H1 (cell line): ENCODE measurements around the gene PKD1L1. TPM values are rescaled to one million over a fixed set of nuclear protein-coding genes. Genes with fewer than 3 reads are reported as not detected.

Experiments
- CTCF ChIA-PET: fragments of 300-600 bp; sonication (Branson Sonifier 250); formaldehyde crosslinking; loops from one replicate; lab custom pipeline; 2021; ENCODE audit not compliant: partially characterized antibody; lab: Charles Lee
- POLR2A ChIA-PET: fragments of 300-600 bp; sonication (Branson Sonifier 250); formaldehyde crosslinking; loops from one replicate; lab custom pipeline; 2021; ENCODE audit warnings: inconsistent platforms; ENCODE audit not compliant: partially characterized antibody; lab: Charles Lee
- DNase-seq, 2 experiments: peaks; one replicate each; pipeline versions ENCODE4 v3.0.0 to v3.0.0-alpha.2; 2010 to 2022; ENCODE audit warnings: low spot score in 2 of 2, low read depth in 1 of 2, mixed read lengths in 1 of 2
- FAIRE-seq: peaks from 2 replicates; lab custom pipeline; 2011; peaks lifted over from hg19 to GRCh38; lab: Jason Lieb, UNC
- H2AFZ ChIP-seq: 2 replicates; pipeline ENCODE4 v1.8.1; 2012; ENCODE audit warnings: low read length, inconsistent platforms
- H2AK5ac ChIP-seq: 2 replicates; pipeline ENCODE4 v1.6.1; 2013; ENCODE audit warnings: low read depth, low read length
- H2BK120ac ChIP-seq: replicated peaks from 2 replicates; pipeline ENCODE3; 2013; ENCODE audit warnings: low read depth, low read length, inconsistent platforms
- H2BK12ac ChIP-seq: 2 replicates; pipeline ENCODE4 v1.6.1; 2013; ENCODE audit warnings: low read depth, low read length
- H2BK15ac ChIP-seq: 2 replicates; pipeline ENCODE4 v1.6.1; 2013; ENCODE audit warnings: low read length
- H2BK20ac ChIP-seq: 2 replicates; pipeline ENCODE4 v1.6.1; 2013; ENCODE audit warnings: low read length
- H2BK5ac ChIP-seq: 2 replicates; pipeline ENCODE4 v1.6.1; 2013; ENCODE audit warnings: low read depth, low read length
- H3K14ac ChIP-seq: 2 replicates; pipeline ENCODE4 v1.6.1; 2013; ENCODE audit warnings: inconsistent platforms; ENCODE audit not compliant: insufficient read length
- H3K18ac ChIP-seq: 2 replicates; pipeline ENCODE4 v1.6.1; 2013; ENCODE audit warnings: low read length; ENCODE audit errors: extremely low read depth
- H3K23ac ChIP-seq: 2 replicates; pipeline ENCODE4 v1.6.1; 2013; ENCODE audit warnings: inconsistent platforms; ENCODE audit not compliant: insufficient read length
- H3K23me2 ChIP-seq: 2 replicates; pipeline ENCODE4 v1.6.1; 2013; ENCODE audit warnings: low read depth, low read length
- H3K27ac ChIP-seq: 2 replicates; pipeline ENCODE4 v1.6.1; 2011; ENCODE audit warnings: low read depth, low read length, inconsistent platforms
- H3K27me3 ChIP-seq, 4 experiments: replicated peaks in 1 of 4; 1 replicate in 1 of 4; 2 replicates in 3 of 4; pipeline versions ENCODE4 v1.6.1 to v1.8.1; 2011 to 2013; ENCODE audit warnings: low read length in 3 of 4, mild to moderate bottlenecking in 3 of 4, inconsistent platforms in 2 of 4, mixed read lengths in 2 of 4, moderate library complexity in 1 of 4; ENCODE audit not compliant: control insufficient read depth in 3 of 4, insufficient read depth in 3 of 4; ENCODE audit errors: extremely low read depth in 1 of 4
- H3K36me3 ChIP-seq, 4 experiments: 2 replicates each; pipeline versions ENCODE4 v1.6.1 to v1.8.1; 2011 to 2013; ENCODE audit warnings: mild to moderate bottlenecking in 4 of 4, low read length in 3 of 4, moderate library complexity in 2 of 4, control low read depth in 1 of 4, inconsistent platforms in 1 of 4; ENCODE audit not compliant: insufficient read depth in 4 of 4, control insufficient read depth in 2 of 4
- H3K4ac ChIP-seq: replicated peaks from 2 replicates; pipeline ENCODE3; 2013; ENCODE audit warnings: low read length, low read depth, mixed read lengths, inconsistent platforms; ENCODE audit not compliant: insufficient read length
- H3K4me1 ChIP-seq, 4 experiments: replicated peaks in 1 of 4; 1 replicate in 1 of 4; 2 replicates in 3 of 4; pipeline versions ENCODE4 v1.6.1 to v1.8.1; 2011 to 2013; ENCODE audit warnings: low read length in 3 of 4, inconsistent platforms in 2 of 4, mixed read lengths in 1 of 4; ENCODE audit not compliant: insufficient read depth in 4 of 4, control insufficient read depth in 3 of 4
- H3K4me2 ChIP-seq, 2 experiments: 2 replicates each; pipeline versions ENCODE4 v1.6.1 to v1.8.1; 2011 to 2013; ENCODE audit warnings: low read depth in 2 of 2, low read length in 2 of 2, control low read depth in 1 of 2, inconsistent platforms in 1 of 2, mild to moderate bottlenecking in 1 of 2; ENCODE audit not compliant: insufficient read depth in 1 of 2
- H3K4me3 ChIP-seq, 4 experiments: fragments of 200-600, 300-600 bp in 1 of 4; sonication (generic), shearing (Covaris generic), sonication (Bioruptor Twin) in 1 of 4; 2 replicates each; pipeline versions ENCODE4 v1.5.1 to v1.8.1; 2011 to 2016; ENCODE audit warnings: low read length in 4 of 4, low read depth in 3 of 4, control low read depth in 2 of 4, inconsistent platforms in 2 of 4, mild to moderate bottlenecking in 2 of 4, mixed read lengths in 1 of 4, moderate library complexity in 1 of 4; ENCODE audit not compliant: insufficient read depth in 2 of 4; ENCODE audit errors: extremely low read depth in 1 of 4
- H3K56ac ChIP-seq: replicated peaks from 2 replicates; pipeline ENCODE3; 2013; ENCODE audit warnings: low read depth, mild to moderate bottlenecking, mixed read lengths, low read length, inconsistent platforms; ENCODE audit not compliant: insufficient read length
- H3K79me1 ChIP-seq: 2 replicates; pipeline ENCODE4 v1.6.1; 2013; ENCODE audit warnings: low read depth, low read length, control low read depth
- H3K79me2 ChIP-seq, 2 experiments: 2 replicates each; pipeline versions ENCODE4 v1.6.1 to v1.8.1; 2012 to 2013; ENCODE audit warnings: low read length in 2 of 2, mild to moderate bottlenecking in 2 of 2, inconsistent platforms in 1 of 2; ENCODE audit not compliant: insufficient read depth in 2 of 2, control insufficient read depth in 1 of 2
- H3K9ac ChIP-seq, 4 experiments: replicated peaks in 1 of 4; 1 replicate in 1 of 4; 2 replicates in 3 of 4; pipeline versions ENCODE4 v1.6.1 to v1.8.1; 2011 to 2013; ENCODE audit warnings: low read depth in 3 of 4, low read length in 3 of 4, control low read depth in 2 of 4, mild to moderate bottlenecking in 2 of 4, moderate library complexity in 2 of 4, inconsistent platforms in 1 of 4; ENCODE audit errors: extremely low read depth in 1 of 4
- H3K9me3 ChIP-seq, 2 experiments: 2 replicates each; pipeline versions ENCODE4 v1.6.1 to v1.8.1; 2012 to 2013; ENCODE audit warnings: mild to moderate bottlenecking in 2 of 2, moderate library complexity in 2 of 2, control low read depth in 1 of 2, inconsistent platforms in 1 of 2, low read depth in 1 of 2, low read length in 1 of 2, mixed read lengths in 1 of 2; ENCODE audit not compliant: insufficient read depth in 2 of 2
- H4K20me1 ChIP-seq, 2 experiments: replicated peaks in 1 of 2; 2 replicates each; pipeline versions ENCODE3 to v1.8.1; 2011 to 2013; ENCODE audit warnings: inconsistent platforms in 2 of 2, low read length in 2 of 2, mild to moderate bottlenecking in 1 of 2; ENCODE audit not compliant: insufficient read depth in 2 of 2, control insufficient read depth in 1 of 2
- H4K5ac ChIP-seq: 2 replicates; pipeline ENCODE4 v1.6.1; 2013; ENCODE audit warnings: low read length, low read depth, mixed read lengths, inconsistent platforms; ENCODE audit not compliant: insufficient read length
- H4K8ac ChIP-seq: 2 replicates; pipeline ENCODE4 v1.8.0; 2013; ENCODE audit warnings: mild to moderate bottlenecking, moderate library complexity, low read length, inconsistent platforms; ENCODE audit not compliant: insufficient read depth; ENCODE audit errors: extremely low read depth
- H4K91ac ChIP-seq: replicated peaks from 2 replicates; pipeline ENCODE3; 2013; ENCODE audit warnings: low read length, mixed read lengths, inconsistent platforms; ENCODE audit not compliant: insufficient read length
- ASH2L ChIP-seq: fragments of 200-600, 300-600 bp; sonication (generic); IDR thresholded peaks from one replicate; pipeline ENCODE4 v1.7.1; 2017; ENCODE audit warnings: low read length
- BCL11A ChIP-seq, 2 experiments: IDR thresholded peaks; one replicate each; pipeline ENCODE4 v1.6.1; 2011; ENCODE audit warnings: low read depth in 2 of 2, low read length in 2 of 2, mild to moderate bottlenecking in 2 of 2
- BRCA1 ChIP-seq: IDR thresholded peaks from 2 replicates; pipeline ENCODE4 v1.6.1; 2012; ENCODE audit warnings: low read depth, low read length, improper control_type of control experiment
- CHD2 ChIP-seq: IDR thresholded peaks from 2 replicates; pipeline ENCODE4 v1.6.1; 2012; ENCODE audit warnings: low read length, improper control_type of control experiment
- E2F6 ChIP-seq: IDR thresholded peaks from 2 replicates; pipeline ENCODE4 v1.6.1; 2012; ENCODE audit warnings: inconsistent platforms
- FOSL1 ChIP-seq: IDR thresholded peaks from 2 replicates; pipeline ENCODE4 v1.6.1; 2011; ENCODE audit warnings: mild to moderate bottlenecking, low read depth, low read length, moderate library complexity; ENCODE audit not compliant: insufficient read depth
- HDAC6 ChIP-seq: IDR thresholded peaks from one replicate; pipeline ENCODE4 v1.7.1; 2012; ENCODE audit warnings: low read depth, mild to moderate bottlenecking, inconsistent platforms, low read length, moderate library complexity
- JUND ChIP-seq: IDR thresholded peaks from 2 replicates; pipeline ENCODE4 v1.6.1; 2011; ENCODE audit warnings: mild to moderate bottlenecking, improper control_type of control experiment, low read length
- NANOG ChIP-seq: IDR thresholded peaks from 2 replicates; pipeline ENCODE4 v1.6.1; 2011; ENCODE audit warnings: low read length, low read depth, mild to moderate bottlenecking, inconsistent platforms; ENCODE audit not compliant: insufficient read depth, poor library complexity, severe bottlenecking
- NRF1 ChIP-seq: IDR thresholded peaks from 2 replicates; pipeline ENCODE4 v1.6.1; 2011; ENCODE audit warnings: mild to moderate bottlenecking, low read depth, low read length, improper control_type of control experiment
- POLR2A ChIP-seq, 2 experiments: IDR thresholded peaks; 1 replicate in 1 of 2; 2 replicates in 1 of 2; pipeline ENCODE4 v1.6.1; 2011; ENCODE audit warnings: low read depth in 2 of 2, low read length in 2 of 2, mild to moderate bottlenecking in 2 of 2; ENCODE audit errors: control extremely low read depth in 1 of 2
- SIRT6 ChIP-seq: IDR thresholded peaks from one replicate; pipeline ENCODE4 v1.7.1; 2012; ENCODE audit warnings: low read length, inconsistent platforms
- SUZ12 ChIP-seq: fragments of 200-600 bp; sonication (generic); IDR thresholded peaks from 2 replicates; pipeline ENCODE4 v1.6.1; 2012; ENCODE audit warnings: mild to moderate bottlenecking, inconsistent platforms, low read length, moderate library complexity, mixed read lengths
- TAF7 ChIP-seq: optimal IDR thresholded peaks from 2 replicates; pipeline ENCODE3; 2011; ENCODE audit warnings: low read depth, mild to moderate bottlenecking, inconsistent platforms, low read length, moderate library complexity, borderline replicate concordance
- TBP ChIP-seq: IDR thresholded peaks from 2 replicates; pipeline ENCODE4 v1.6.1; 2011; ENCODE audit warnings: low read depth, low read length, improper control_type of control experiment
- TCF12 ChIP-seq: IDR thresholded peaks from 2 replicates; pipeline ENCODE4 v1.6.1; 2011; ENCODE audit warnings: low read depth, mild to moderate bottlenecking, low read length
- WGBS, 2 experiments: shearing (Covaris generic) in 1 of 2; methylation state at CpG; one replicate each; pipeline versions ENCODE4 v1.1.6 to v1.1.7; 2013 to 2015; ENCODE audit warnings: low lambda C conversion rate in 2 of 2, mixed read lengths in 2 of 2, inconsistent platforms in 1 of 2, low coverage in 1 of 2, missing lambda C conversion rate in 1 of 2; ENCODE audit not compliant: insufficient replicate concordance in 2 of 2, insufficient coverage in 1 of 2, insufficient read length in 1 of 2; ENCODE audit errors: extremely low coverage in 1 of 2, missing lambda C conversion rate in 1 of 2; 5-methylcytosine and 5-hydroxymethylcytosine counted together
- polyA plus RNA-seq, 7 experiments: library from polyadenylated mRNA; depleted of rRNA in 3 of 7; stranded (reverse) in 5 of 7; unstranded in 2 of 7; fragments of >200 nt in 5 of 7; fragments of 200-250 nt in 2 of 7; gene quantifications; 1 replicate in 5 of 7; 2 replicates in 1 of 7; 4 replicates in 1 of 7; pipeline versions ENCODE4 v1.2.1 to v1.2.3, GENCODE V29; 2011 to 2013; ENCODE audit warnings: missing spikeins in 2 of 7, mixed read lengths in 2 of 7
- total RNA-seq: library from RNA; stranded (reverse); fragmentation: NEBNext Ultra II Directional; extraction: Animal tissue kit (Norgen Biotek cat#: 25700); gene quantifications from 2 replicates; pipeline ENCODE4 v1.2.1, GENCODE V29; 2021

Gene PKD1L1
- total and polyA plus RNA-seq, 2 of the 8 experiments (the other 6 are each of a cell fraction or from before 2014, with no cell fraction given) = 0.22 to 0.35 TPM

DNA sequence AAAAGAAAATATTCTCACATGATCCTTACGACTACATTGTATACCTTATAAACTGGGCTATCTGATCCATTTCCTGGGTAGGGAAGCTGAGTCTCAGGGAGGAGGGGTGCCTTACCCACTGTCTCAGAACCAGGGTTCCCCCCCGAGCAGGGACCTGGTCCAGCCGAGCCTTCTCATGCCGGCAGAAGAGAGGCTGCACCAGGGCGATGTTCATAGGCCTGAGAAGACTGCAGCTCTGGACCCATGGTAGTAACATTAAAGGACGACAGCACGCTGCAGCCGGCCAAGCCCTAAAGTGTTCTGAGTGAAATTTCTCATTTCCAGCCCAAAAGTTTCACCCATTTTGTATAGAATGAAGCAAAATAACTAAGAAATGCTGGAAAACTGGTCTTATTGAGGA lies 203.4 kb downstream of the PKD1L1 start:
- ChIA-PET POLR2A (no interaction called here), CTCF (interaction anchor here (1.0 kb wide), 2 partner anchors 74 to 163 kb away, joined by 3 read pairs; no protein-coding TSS in a partner anchor)
- Histone ChIP-seq H3K79me1 (no peaks in the 10 kb centered on the region), H3K4me2 (no peak overlapping the region), H4K91ac (no peak overlapping the region), H3K79me2 (no peaks in the 10 kb centered on the region), H3K36me3 (no peaks in the 10 kb centered on the region), H3K18ac (no peak overlapping the region), H3K9ac (no peak overlapping the region), H2AK5ac (no peak overlapping the region), H2BK20ac (no peak overlapping the region), H4K5ac (no peak overlapping the region), H4K20me1 (no peaks in the 10 kb centered on the region), H3K4me1 (peaks cover 0 to 6% (median 3%) of the 10 kb centered on the region in 4 experiments; a peak in 5 of 7 replicates), H2BK5ac (no peak overlapping the region), H3K4me3 (no peak overlapping the region), H2AFZ (no peak overlapping the region), H3K27me3 (no peaks in the 10 kb centered on the region), H2BK12ac (no peak overlapping the region), H3K4ac (no peak overlapping the region), H2BK120ac (no peak overlapping the region), H3K27ac (no peak overlapping the region), H4K8ac (no peak overlapping the region), H3K9me3 (no peaks in the 10 kb centered on the region), H3K23me2 (no peaks in the 10 kb centered on the region), H3K23ac (no peak overlapping the region), H3K14ac (no peak overlapping the region), H3K56ac (no peak overlapping the region), H2BK15ac (no peak overlapping the region)
- FAIRE-seq (no peak), DNase-seq (peak in 1 of 2 experiments; percentile 14)
- 89% methylated on average over 8 of the region's 8 CpGs; no CpG with 5 or more reads in 1 of the 2 experiments for WGBS, 2 experiments
- TF ChIP-seq NANOG (no peak), SUZ12 (no peak), BCL11A (IDR thresholded peaks at IDR 0.05; ENCODE audit: low read depth in 2 of 2, low read length in 2 of 2) (no peak), FOSL1 (no peak), NRF1 (no peak), E2F6 (no peak), JUND (no peak), SIRT6 (no peak), POLR2A (IDR thresholded peaks at IDR 0.05; ENCODE audit: control extremely low read depth in 1 of 2, low read depth in 2 of 2, low read length in 2 of 2) (no peak), TAF7 (no peak), CHD2 (no peak), TBP (no peak), ASH2L (no peak), BRCA1 (no peak), HDAC6 (no peak), TCF12 (no peak)
